Eye (tissue), 1 donor: ENCODE data around the gene KDM7A.
"Not testable (repeated sequence)": the region's sequence is repeated elsewhere in the genome, so short reads cannot be mapped to it uniquely, and the experiment has no call there.

Source experiments
- DNase-seq: peaks from one replicate; pipeline ENCODE4 v3.0.0-alpha.2; 2015

KDM7A gene

DNA sequence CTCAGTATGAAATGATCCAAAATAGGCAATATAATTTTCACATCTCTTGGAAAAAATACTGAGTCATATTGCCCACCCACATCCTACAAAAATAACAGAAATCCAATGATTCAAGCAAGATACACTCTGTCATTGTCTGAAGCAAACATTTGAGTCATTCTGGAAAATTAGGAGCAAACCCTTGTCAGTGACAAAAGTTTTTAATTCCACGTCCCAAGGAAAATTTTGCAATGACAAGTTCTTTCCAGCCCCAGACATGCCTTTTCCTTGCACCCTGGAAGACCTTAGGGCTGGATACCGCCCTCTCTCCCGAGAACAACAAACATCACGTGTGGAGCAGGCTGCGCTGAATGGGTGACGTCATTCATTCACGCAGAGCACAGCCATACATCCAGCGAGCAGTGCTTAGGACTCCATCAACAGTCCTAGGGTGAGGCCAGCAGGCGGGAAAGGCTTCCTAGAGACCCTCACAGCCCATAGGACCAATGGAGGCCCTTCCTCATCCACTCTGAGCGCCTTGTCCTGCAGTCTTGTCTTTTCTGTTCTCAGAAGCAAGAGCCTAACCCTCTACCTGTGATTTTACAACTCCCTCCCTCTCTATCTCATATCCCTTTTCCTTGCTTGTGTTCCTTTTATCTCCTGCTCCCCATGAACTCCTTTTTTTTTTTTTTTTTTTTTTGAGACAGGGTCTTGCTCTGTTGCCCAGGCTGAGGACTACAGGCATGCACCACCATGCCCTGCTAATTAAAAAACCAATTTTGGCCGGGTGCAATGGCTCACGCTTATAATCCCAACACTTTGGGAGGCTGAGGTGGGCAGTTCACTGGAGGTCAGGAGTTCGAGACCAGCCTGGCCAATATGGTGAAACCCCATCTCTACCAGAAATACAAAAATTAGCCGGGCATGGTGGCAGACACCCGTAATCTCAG lies 23.5 kb upstream of the KDM7A start:
- DNase-seq = no peak

DNA sequence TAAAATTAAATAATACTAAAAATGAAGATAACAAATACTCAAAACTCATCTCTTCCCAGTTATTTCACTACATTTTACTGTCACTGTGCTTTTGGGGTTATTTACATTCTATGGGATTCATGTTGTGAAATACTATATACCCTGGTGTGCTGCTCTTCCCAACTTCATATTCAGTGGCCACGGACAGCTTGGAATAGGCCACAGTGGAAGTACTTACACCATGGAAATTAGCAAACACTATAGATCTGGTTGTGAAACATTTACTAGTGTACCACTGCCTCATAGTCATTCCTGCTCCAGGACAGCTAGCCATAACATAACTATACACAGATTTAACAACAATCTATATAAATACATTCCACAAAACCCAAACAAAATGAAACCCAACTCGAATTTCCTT lies 21.2 kb upstream of the KDM7A start:
- no peak for DNase-seq

DNA sequence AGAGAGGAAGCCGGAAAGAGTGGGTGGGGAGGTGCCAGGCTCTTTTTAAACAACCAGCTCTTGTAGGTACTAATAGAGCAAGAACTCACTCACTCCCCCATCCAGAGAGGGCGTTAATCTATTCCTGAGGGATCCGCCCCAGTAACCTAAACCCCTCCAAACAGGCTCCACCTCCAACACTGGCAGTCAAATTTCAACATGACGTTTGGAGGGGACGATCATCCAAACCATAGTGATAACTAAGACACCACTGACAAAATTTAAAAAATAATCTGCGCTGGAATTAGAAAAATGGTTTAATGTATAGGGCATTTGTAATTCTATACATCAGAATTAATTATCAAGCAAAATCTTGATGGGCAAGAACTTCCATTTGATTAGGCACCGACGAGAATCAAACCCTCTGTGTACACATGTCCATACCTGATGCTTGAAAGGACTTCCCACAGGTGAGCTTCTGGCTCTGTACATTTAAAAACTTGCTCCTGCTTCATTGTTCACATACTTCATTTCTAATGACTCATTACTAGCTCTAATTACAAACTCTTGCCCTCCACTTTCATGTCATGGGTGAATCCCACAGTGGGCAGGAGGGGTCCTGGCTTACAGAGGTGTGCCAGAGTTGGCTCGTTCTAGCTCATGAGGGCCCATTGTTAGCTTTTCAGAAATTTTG lies 20.6 kb upstream of the KDM7A start:
- no peak for DNase-seq

DNA sequence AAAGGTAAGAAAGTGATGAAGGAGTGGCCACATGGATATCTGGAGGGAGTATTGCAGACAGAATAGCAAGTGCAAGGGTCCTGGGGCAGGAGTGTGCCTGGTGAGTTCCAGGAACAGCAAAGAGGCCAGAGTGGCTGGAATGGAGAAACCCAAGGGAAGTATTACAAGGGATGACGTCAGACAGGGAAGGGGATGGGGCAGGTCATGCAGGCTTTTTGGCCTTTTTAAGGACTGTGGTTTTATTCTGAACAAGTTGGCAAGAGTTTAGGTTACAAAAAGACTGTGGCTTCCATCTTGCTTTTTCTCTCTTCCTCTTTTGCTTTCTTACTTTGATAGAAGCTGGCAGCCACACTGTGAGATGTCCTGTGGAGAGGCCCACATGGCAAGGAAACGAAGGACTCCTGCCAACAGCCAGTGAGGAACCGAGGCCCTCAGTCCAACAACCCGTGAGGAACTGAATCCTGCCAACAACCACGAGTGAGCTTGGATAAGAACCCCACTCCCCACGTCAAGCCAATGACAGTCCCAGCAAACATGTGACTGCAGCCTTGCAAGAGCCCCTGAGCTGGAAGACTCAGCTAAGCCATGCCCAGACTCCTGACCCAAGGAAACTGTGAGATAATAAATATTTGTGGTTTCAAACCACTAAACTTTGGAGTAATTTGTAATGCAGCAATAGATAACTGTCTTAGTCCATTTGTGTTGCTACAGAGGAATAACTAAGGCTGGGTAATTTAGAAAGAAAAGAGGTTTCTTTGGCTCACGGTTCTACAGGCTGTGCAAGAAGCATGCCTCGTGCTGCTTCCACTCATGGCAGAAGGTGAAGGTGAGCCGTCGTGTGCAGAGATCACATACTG lies 19.8 kb upstream of the KDM7A start:
- no peak for DNase-seq

DNA sequence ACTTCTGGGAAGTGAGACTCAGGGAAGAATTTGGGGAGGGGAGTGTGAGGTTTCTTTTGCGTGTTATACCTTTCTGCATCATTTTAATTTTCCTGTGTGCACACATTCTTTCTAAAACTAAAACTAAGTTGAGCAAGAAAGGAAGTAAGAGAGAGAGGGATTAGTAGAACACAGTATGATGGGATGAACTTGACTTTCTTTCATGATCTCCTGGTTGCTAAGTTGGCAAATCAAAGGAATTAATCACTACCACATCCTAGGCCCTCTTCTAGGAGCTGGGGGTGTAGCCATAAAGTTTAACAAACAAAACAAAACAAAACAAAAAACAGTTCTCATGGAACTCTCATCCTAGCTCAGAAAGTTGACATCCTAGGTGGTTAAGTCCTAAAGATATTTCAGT lies 19.1 kb upstream of the KDM7A start:
- DNase-seq = no peak

DNA sequence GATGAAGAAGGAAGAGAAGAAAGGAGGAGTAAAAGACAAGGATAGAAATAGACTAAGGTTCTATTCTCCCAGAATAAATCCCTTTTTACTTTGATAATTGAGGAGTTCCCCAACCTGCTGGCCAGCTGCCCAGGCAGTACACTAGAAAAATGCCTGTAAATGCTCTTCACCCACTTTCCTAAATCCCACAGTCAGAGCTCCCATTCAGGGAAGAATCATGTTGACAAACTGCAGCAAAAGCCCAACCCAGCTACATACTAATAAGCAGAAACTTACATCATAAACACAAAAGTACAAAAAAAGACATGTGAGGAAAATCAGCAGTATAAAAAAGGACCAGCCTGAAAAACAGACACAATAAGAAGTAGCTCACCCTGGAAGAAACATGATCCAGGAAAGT lies 15.8 kb upstream of the KDM7A start:
- no peak for DNase-seq

DNA sequence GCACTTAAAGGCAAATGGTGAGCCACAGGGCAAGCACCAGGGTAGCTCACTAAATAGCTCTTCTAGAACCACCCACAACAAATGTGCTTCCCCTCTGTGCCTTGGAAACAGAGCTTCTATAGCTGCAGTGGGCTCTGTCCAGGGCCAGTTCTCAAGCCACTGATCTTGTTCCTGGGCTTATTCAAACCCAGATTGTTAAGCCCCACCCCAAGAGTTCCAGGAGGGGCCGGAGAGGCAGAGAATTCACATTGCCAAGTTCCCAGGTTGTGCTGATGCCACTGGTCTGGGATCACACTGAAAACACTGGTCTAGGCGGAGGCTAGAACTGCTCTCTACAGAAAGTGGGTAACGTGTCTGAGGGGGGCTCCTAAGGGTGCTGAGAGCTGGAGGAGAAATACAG lies 15.4 kb upstream of the KDM7A start:
- DNase-seq = no peak

DNA sequence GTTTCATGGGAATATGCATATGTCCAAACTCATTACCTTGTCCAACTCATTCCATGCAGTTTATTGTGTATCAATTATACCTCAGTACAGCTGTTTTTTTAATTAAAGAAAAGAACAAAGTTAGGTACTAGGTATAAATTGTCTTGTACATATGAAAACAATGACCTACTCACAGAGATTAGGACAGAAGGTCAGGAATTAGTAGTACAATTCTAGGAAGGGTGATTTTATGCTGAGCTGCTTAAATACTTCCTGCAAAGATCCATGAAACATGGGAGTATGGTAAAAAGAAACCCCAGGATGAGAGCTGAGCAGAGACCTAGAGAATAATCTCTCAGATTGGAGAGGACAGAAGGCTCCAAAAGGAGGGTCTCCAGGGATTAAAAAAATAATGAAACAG lies 13.8 kb upstream of the KDM7A start:
- DNase-seq = no peak

DNA sequence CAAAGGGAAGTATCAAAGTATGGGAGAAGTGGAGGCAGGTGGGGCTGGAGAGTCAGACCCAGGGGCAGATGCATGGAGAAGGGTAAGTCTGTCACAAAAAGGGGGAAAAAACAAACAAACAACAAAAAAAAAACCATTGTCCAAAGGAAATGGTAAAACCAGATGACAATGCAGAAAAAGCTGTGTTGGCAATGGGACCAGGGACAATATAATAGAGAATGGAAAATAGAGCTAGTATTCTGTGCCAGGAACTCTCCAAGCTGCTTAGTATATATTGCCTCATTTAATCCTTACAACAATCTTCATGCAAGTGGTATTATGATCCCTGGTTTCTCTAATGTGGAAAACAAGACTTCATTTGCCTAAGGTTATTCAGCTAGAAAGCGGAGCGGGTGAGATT lies 13.1 kb upstream of the KDM7A start:
- DNase-seq = no peak

DNA sequence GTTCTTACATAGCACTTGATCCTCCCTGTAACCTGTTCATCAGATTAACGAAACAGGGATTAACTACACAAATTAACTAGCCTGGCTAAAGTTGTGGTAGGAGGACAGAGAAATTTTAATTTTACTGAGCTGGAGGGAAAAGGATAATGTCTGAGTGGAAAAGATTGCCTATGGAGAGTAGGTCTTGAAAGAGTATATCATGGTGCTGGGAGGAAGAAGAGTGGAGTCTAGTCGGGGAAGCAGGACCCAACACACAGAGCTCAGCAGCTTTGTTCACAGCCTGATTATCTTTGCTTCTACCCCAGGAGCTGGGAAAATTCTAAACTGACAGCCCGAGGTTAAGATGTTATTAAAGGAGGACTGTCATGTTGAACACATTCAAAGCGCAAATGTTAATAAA lies 6.1 kb upstream of the KDM7A start:
- DNase-seq = no peak

DNA sequence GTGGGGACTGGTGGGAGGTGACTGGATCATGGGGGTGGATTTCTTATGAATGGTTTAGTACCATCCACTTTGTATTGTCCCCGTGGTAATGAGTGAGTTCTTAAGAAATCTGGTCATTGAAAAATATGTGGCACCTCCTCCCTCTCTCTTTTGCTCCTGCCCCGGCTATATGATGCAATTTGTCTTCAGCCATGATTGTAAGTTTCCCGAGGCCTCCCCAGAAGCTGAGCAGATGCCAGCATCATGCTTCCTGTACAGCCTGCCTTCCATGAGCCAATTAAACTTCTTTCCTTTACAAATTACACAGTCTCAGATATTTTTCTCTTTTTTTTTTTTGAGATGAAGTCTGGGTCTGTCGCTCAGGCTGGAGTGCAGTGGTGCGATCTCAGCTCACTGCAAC lies 2.6 kb upstream of the KDM7A start:
- no peak for DNase-seq

DNA sequence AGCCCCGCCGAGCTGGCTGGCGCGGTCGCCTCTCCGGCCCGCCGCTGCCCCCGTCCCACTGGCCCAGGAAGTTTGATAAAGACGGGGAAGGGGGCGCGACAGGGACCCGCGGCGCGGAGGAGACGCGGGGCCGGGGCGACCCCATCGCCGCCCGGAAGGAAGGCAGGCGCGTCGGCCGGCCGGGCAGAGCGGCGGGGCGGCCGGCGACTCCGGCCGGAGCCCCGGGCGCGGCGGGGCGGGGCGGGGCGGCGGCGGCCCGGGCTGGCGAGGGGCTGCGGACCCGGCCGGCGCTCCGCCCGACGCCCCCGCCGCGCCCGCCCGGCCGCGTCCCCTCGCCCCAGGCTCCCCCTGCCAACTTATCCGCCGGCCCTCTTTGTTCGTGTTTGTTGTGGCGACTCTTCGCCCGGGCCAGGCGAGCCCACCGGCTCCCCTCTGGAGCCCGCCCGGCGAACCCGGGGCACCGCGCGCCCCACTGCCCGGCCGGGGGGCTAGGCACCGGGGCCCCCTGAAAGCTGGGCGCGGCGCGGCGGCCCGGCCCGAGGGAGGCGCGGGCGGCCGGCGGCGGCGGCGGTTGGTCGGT lies 571 bp downstream of the KDM7A start:
- DNase-seq = no peak

DNA sequence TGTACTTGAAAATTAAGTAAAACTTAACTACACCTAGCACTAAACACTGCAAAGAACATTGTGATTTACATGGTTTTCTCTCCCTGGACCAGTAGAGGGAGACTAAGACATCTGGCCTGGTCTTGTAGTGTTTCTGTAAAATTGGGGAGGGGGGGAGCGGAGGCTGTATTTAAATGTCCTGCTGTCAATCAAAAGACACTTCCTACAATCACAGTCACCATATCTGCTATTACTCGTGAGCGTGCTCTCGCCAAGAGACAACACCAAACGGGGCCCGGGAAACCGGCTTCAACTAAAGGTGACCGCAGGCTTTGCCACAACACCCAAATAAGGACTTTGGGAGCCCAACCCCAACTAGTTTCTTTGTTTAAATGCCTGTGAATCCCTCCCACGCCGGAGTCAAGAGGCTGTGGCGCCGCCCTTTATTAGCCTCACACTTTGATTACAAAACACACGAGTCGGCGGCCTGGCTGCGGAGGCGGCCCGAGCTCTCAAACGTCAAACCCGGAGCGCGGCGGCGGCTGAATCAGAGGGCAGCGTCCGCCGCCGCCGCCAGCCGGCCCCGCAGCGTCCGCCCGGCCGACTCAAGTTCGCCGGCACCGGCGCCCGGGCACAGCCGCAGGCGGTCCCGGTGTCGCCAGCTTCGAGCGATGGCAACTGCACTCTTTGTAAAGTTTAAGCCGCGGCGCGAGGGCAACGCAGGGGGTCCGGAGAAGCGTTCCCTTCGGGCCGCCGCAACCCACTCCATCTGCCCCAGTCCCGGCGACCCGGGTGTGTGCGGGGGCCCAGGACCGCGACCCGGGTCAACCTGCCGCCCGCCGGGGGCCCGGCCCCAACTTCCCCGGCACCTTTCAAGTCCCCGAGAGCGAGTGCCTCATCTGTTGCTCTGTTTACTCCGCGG lies 1.3 kb downstream of the KDM7A start:
- DNase-seq = peak; percentile 97

DNA sequence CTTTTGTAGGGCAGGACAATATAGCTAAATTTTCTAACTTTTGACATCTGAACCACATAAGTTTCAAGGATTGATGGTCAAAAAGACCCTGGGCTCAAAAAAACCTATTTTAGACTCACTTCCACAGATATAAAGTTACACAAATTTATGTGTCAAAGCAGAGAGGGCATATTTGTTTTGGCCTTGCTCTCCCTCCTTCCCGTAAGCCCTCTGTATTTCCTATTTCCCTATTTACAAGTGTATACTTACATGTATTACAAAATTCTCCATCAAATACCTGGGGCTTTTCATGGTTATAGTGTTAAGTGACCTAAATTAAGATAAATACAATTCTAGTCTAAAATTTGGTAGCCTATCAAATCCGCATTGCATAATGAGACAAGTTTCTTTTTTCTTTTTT lies 2.6 kb downstream of the KDM7A start:
- DNase-seq = no peak

DNA sequence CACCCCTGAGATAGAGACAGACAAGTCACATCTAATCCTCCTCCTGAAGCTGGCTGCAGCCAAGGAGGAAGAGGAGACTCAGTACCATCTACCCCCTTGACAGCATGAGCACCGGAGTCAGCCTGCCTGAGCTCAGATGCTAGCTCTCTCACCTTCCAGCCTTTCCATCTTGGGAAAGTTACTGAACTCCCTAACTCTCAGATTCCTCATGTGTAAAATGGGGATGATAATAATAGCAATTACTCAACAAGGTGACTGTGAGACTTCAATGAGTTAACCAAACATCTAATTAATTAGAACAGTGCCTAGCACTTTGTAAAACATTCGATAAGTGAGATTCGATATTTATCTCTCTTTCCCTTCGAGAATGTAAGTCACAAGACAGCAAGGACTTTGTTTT lies 6.4 kb downstream of the KDM7A start:
- no peak for DNase-seq

DNA sequence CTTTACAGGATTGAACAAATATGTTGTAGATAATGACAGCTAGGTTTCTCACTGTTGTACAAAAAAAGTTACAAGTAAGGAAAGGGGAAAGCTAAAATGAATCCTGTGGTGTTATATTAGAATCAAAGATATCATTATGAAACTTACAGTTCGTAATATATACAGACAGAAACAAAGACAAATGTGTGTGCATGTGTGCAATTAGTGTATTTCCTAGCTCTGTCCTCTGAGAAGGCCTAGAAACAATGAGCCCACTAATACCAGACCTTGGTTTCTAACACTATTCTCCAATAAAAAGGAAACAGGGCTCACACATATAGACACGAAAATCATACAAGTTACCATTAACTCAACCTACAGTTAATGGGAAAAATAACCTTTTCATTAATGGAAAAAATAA lies 8.0 kb downstream of the KDM7A start:
- no peak for DNase-seq

DNA sequence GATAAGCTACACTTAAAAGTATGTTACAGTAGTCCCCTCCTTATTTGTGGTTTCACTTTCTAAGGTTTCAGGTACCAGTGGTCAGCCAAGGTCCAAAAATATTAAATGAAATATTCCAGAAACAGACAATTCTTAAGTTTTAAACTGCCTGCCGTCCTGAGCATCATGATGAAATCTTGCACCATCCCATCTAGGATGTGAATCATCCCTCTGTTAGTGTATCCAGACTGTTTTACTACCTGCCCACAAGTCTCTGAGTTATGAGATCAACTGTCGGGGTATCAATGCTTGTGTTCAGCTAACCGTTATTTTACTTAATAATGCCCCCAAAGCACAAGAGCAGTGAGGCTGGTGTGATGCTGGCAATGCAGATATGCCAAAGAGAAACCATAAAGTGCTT lies 11.4 kb downstream of the KDM7A start:
- DNase-seq = no peak

DNA sequence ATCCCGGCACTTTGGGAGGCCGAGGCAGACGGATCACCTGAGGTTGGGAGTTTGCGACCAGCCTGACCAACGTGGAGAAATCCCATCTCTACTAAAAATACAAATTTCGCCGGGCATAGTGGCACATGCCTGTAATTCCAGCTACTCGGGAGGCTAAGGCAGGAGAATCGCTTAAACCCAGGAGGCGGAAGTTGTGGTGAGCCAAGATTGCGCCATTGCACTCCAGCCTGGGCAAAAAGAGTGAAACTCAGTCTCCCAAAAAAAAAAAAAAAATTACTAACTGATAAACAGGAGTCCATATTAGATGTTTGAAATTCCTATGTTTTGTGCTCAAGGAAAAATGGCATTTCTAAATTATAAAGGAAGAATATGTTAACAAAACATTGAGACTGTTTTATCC lies 14.7 kb downstream of the KDM7A start:
- not testable (repeated sequence) for DNase-seq

DNA sequence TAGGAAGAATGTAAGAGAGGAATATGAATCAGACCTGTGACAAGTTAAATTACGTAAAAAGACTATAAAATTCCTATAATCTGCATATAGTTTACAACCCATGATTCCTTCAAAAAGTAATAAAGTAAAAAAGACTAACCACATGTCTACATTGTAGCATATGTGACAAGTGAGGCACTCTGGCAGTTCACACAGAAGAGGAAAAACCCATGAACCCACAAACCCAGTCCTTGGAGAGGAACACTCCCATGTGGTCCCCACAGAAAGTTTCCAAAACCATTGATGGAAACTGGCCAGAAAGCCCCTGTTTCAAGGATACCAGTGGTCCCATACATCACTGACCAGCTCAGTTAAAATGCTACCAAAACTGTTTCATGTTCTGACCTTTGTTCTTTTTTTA lies 15.7 kb downstream of the KDM7A start:
- no peak for DNase-seq

DNA sequence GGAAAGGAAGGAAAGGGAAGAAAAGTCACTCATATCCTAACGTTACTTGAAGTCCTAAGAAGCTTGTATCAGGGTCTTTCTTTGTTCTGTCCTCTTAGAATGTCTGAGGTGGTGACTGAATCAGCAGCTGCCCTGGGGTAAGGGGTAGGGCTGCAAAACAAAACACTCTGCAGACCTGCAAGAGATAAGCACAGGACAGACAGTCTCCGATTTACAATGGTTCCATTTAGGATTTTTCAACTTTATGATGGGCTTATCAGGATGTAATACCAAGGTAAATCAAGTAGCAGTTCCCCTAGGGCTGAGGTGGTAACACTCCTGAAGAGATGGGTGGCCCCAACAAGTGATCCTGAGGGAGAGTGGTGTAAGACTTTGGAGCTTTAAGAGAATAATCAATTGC lies 16.5 kb downstream of the KDM7A start:
- no peak for DNase-seq

DNA sequence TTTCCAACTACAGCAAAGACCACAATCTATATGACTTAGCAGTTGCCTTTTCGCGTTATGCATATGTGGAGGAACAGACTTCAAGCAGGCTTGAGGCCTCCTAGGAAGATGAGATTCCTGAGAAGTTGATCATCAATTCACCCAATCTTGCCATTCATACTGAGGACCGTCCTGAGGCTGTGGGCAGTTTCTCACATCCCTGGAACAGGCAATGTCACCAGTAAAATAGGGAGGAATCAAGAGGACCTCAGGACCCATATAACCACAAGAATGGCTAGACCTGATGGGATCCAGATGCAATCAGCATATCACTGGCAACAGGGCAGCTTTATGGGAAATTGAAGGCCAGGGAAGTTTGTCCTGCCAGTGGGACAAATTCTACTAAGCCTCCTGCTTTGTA lies 17.3 kb downstream of the KDM7A start:
- DNase-seq = no peak

DNA sequence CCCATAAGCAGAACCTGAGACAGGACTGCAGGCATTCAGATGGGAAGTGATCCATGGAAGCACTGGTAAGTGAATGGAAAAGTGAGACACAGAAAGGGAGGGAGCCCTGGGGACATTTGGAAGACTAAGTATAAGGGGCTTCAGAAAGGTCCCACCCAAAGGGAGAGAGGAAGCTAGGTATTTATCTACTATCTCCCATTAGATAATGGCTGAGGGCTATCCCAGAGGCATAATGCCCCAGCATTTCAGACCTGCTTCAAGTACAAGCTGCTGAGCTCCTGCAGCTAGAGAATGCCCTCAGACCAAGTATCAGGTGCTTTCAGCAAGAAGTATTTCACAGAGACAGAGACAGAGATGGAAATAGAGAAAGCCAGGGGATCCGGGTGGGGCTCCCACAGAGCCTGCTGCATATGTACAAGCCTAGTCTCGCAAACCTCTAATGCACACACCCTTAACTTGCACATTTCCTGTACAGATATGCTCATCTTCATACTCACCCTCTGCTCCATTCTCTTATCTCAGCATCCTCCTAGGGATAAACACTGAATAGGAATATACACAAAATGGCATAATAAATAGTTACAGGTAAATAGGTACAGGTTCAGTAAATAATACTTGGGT lies 20.2 kb downstream of the KDM7A start:
- DNase-seq = no peak
